IMR-90 (cell line): ENCODE measurements around the gene PRR9. TPM values are rescaled to one million over a fixed set of nuclear protein-coding genes. Genes with fewer than 3 reads are reported as not detected.

Experiments used
- ATAC-seq: fragments of 200-7000 bp; cut with Tn5 transposase; 2 replicates; pipeline ENCODE4 v1.9.1; 2020; ENCODE audit warnings: low read depth, mild to moderate bottlenecking, moderate library complexity
- BruUV-seq: library from RNA; stranded (reverse); fragments of 400-500 nt; replicated peaks from 2 replicates; lab custom pipeline; 2021; lab: Mats Ljungman, UMichigan
- CTCF ChIA-PET: fragments of 300-600 bp; formaldehyde crosslinking; extraction: SDS; loops from one replicate; lab custom pipeline; 2021; ENCODE audit warnings: antibody characterized with exemption; lab: Yijun Ruan, JAX
- POLR2A ChIA-PET: fragments of 300-600 bp; sonication (Branson Sonifier 250); formaldehyde crosslinking; loops from one replicate; lab custom pipeline; 2022; ENCODE audit warnings: antibody characterized with exemption; ENCODE audit not compliant: unreplicated experiment; lab: Charles Lee
- DNase-seq: peaks from one replicate; pipeline ENCODE4 v3.0.0; 2013
- H2AFZ ChIP-seq: replicated peaks from 2 replicates; pipeline ENCODE3; 2013; ENCODE audit warnings: low read length, mild to moderate bottlenecking; ENCODE audit not compliant: poor library complexity
- H2AK5ac ChIP-seq: 2 replicates; pipeline ENCODE4 v1.6.1; 2013; ENCODE audit warnings: low read depth, low read length, inconsistent platforms
- H2AK9ac ChIP-seq: replicated peaks from 2 replicates; pipeline ENCODE3; 2013; ENCODE audit warnings: mild to moderate bottlenecking, low read depth, low read length, moderate library complexity; ENCODE audit not compliant: poor library complexity
- H2BK120ac ChIP-seq: 2 replicates; pipeline ENCODE4 v1.6.1; 2013; ENCODE audit warnings: low read depth, low read length, inconsistent platforms
- H2BK15ac ChIP-seq: 3 replicates; pipeline ENCODE4 v1.6.1; 2013; ENCODE audit warnings: low read depth, low read length, inconsistent platforms
- H2BK20ac ChIP-seq: 2 replicates; pipeline ENCODE4 v1.6.1; 2013; ENCODE audit warnings: low read depth, mild to moderate bottlenecking, inconsistent platforms, low read length, moderate library complexity
- H2BK5ac ChIP-seq: 2 replicates; pipeline ENCODE4 v1.6.1; 2013; ENCODE audit warnings: mild to moderate bottlenecking, low read depth, low read length, inconsistent platforms; ENCODE audit not compliant: poor library complexity, severe bottlenecking
- H3K14ac ChIP-seq: replicated peaks from 2 replicates; pipeline ENCODE4 v1.6.1; 2013; ENCODE audit warnings: low read depth, low read length, inconsistent platforms
- H3K18ac ChIP-seq: 2 replicates; pipeline ENCODE4 v1.6.1; 2013; ENCODE audit warnings: low read depth, low read length, control low read depth
- H3K23ac ChIP-seq: 2 replicates; pipeline ENCODE4 v1.6.1; 2013; ENCODE audit warnings: low read depth, low read length, inconsistent platforms
- H3K27ac ChIP-seq: 2 replicates; pipeline ENCODE4 v1.5.1; 2013; ENCODE audit warnings: mild to moderate bottlenecking, control low read depth, low read length; ENCODE audit not compliant: insufficient read depth
- H3K27me3 ChIP-seq: 2 replicates; pipeline ENCODE4 v1.6.1; 2013; ENCODE audit warnings: low read length; ENCODE audit not compliant: control insufficient read depth, insufficient read depth
- H3K36me3 ChIP-seq: 2 replicates; pipeline ENCODE4 v1.6.1; 2013; ENCODE audit warnings: low read length, mixed read lengths; ENCODE audit not compliant: control insufficient read depth, insufficient read depth
- H3K4ac ChIP-seq: 2 replicates; pipeline ENCODE4 v1.6.1; 2013; ENCODE audit warnings: low read depth, low read length, inconsistent platforms
- H3K4me1 ChIP-seq: 2 replicates; pipeline ENCODE4 v1.6.1; 2013; ENCODE audit warnings: low read length, mixed read lengths; ENCODE audit not compliant: control insufficient read depth, insufficient read depth
- H3K4me2 ChIP-seq: 2 replicates; pipeline ENCODE4 v1.6.1; 2013; ENCODE audit warnings: low read depth, mild to moderate bottlenecking, control low read depth, low read length, moderate library complexity
- H3K4me3 ChIP-seq: 2 replicates; pipeline ENCODE4 v1.5.1; 2013; ENCODE audit warnings: low read depth, mild to moderate bottlenecking, control low read depth, low read length, moderate library complexity; ENCODE audit not compliant: insufficient read depth
- H3K56ac ChIP-seq: 2 replicates; pipeline ENCODE4 v1.6.1; 2013; ENCODE audit warnings: low read length, inconsistent platforms; ENCODE audit not compliant: insufficient read depth; ENCODE audit errors: extremely low read depth
- H3K79me1 ChIP-seq, 2 experiments: 2 replicates each; pipeline ENCODE4 v1.6.1; 2013; ENCODE audit warnings: low read length in 2 of 2, inconsistent platforms in 1 of 2, low read depth in 1 of 2
- H3K9ac ChIP-seq: 2 replicates; pipeline ENCODE4 v1.6.1; 2013; ENCODE audit warnings: low read depth, low read length, control low read depth
- H3K9me1 ChIP-seq: 2 replicates; pipeline ENCODE4 v1.6.1; 2013; ENCODE audit warnings: low read length, inconsistent platforms; ENCODE audit not compliant: insufficient read depth
- H3K9me3 ChIP-seq: 2 replicates; pipeline ENCODE4 v1.6.1; 2013; ENCODE audit warnings: low read length; ENCODE audit not compliant: control insufficient read depth, insufficient read depth
- H4K20me1 ChIP-seq: 2 replicates; pipeline ENCODE4 v1.6.1; 2013; ENCODE audit warnings: low read length, inconsistent platforms; ENCODE audit not compliant: insufficient read depth
- H4K5ac ChIP-seq: 2 replicates; pipeline ENCODE4 v1.6.1; 2013; ENCODE audit warnings: mild to moderate bottlenecking, low read depth, low read length, control low read depth
- H4K8ac ChIP-seq, 2 experiments: 2 replicates each; pipeline ENCODE4 v1.6.1; 2013; ENCODE audit warnings: low read depth in 2 of 2, low read length in 2 of 2, control low read depth in 1 of 2, inconsistent platforms in 1 of 2
- H4K91ac ChIP-seq: 2 replicates; pipeline ENCODE4 v1.6.1; 2013; ENCODE audit warnings: low read depth, low read length, inconsistent platforms; ENCODE audit not compliant: insufficient read depth
- BHLHE40 ChIP-seq: fragments of 150-350 bp; IDR thresholded peaks from 2 replicates; pipeline ENCODE4 v1.6.1; 2016; ENCODE audit warnings: mild to moderate bottlenecking, low read depth, low read length
- CEBPB ChIP-seq: IDR thresholded peaks from 2 replicates; pipeline ENCODE4 v1.6.1; 2012; ENCODE audit warnings: low read depth, low read length, improper control_type of control experiment
- CHD1 ChIP-seq: IDR thresholded peaks from 2 replicates; pipeline ENCODE4 v1.6.1; 2012; ENCODE audit warnings: low read depth, low read length, improper control_type of control experiment
- MAZ ChIP-seq: IDR thresholded peaks from 2 replicates; pipeline ENCODE4 v1.6.1; 2012; ENCODE audit warnings: low read depth, mild to moderate bottlenecking, low read length, improper control_type of control experiment, moderate library complexity, borderline replicate concordance
- MXI1 ChIP-seq: IDR thresholded peaks from 2 replicates; pipeline ENCODE4 v1.6.1; 2012; ENCODE audit warnings: low read depth, mild to moderate bottlenecking, low read length, moderate library complexity, borderline replicate concordance
- NFE2L2 ChIP-seq: fragments of 150-350 bp; IDR thresholded peaks from 2 replicates; pipeline ENCODE4 v1.6.1; 2016; ENCODE audit warnings: low read depth, mild to moderate bottlenecking, low read length
- POLR2A ChIP-seq: IDR thresholded peaks from 2 replicates; pipeline ENCODE4 v1.6.1; 2012; ENCODE audit warnings: mild to moderate bottlenecking, low read depth, low read length
- RAD21 ChIP-seq: IDR thresholded peaks from 2 replicates; pipeline ENCODE4 v1.6.1; 2012; ENCODE audit warnings: low read length, improper control_type of control experiment
- RCOR1 ChIP-seq: IDR thresholded peaks from 2 replicates; pipeline ENCODE4 v1.6.1; 2012; ENCODE audit warnings: mild to moderate bottlenecking, low read length, improper control_type of control experiment; ENCODE audit not compliant: insufficient replicate concordance
- RFX5 ChIP-seq: IDR thresholded peaks from 2 replicates; pipeline ENCODE4 v1.8.0; 2012; ENCODE audit warnings: low read depth, mild to moderate bottlenecking, low read length, moderate library complexity
- USF2 ChIP-seq: fragments of 150-350 bp; IDR thresholded peaks from 2 replicates; pipeline ENCODE4 v1.6.1; 2017; ENCODE audit warnings: mild to moderate bottlenecking, antibody characterized with exemption, low read length, low read depth
- WGBS, 2 experiments: methylation state at CpG; one replicate each; pipeline versions ENCODE4 v1.1.5 to v1.1.7; 2013; ENCODE audit warnings: missing lambda C conversion rate in 2 of 2; ENCODE audit not compliant: insufficient read length in 1 of 2; ENCODE audit errors: extremely low coverage in 2 of 2; 5-methylcytosine and 5-hydroxymethylcytosine counted together
- dilution Hi-C: fragments of 300-500 bp; cut with HindIII; formaldehyde crosslinking; loops from one replicate; pipeline ENCODE4 v1.14.3; 2018; ENCODE audit warnings: low sequenced_read_pairs; ENCODE audit not compliant: unreplicated experiment
- in situ Hi-C: fragments of 300-500 bp; cut with MboI; formaldehyde crosslinking; loops from 3 replicates; pipeline ENCODE4 v1.14.3; 2019; ENCODE audit warnings: low sequenced_read_pairs, inconsistent platforms, mixed read lengths
- intact Hi-C: fragments of 100-400 bp; cut with micrococcal nuclease; formaldehyde crosslinking; loops from 2 replicates; pipeline ENCODE4 v1.10.0; 2022
- polyA plus RNA-seq, 3 experiments: library from polyadenylated mRNA; depleted of rRNA; stranded (reverse); fragments of >200 nt; gene quantifications; 2 replicates each; pipeline ENCODE4 v1.2.3, GENCODE V29; 2012; ENCODE audit warnings: low replicate concordance in 1 of 3
- total RNA-seq: library from RNA; depleted of rRNA; stranded (reverse); fragments of >200 nt; gene quantifications from 2 replicates; pipeline ENCODE4 v1.2.3, GENCODE V29; 2012
- TF ChIP-seq, protein P1 (sequence below): fragments of 150-350 bp; IDR thresholded peaks from 2 replicates; pipeline ENCODE4 v1.6.1; 2016; ENCODE audit warnings: low read depth, mild to moderate bottlenecking, low read length, moderate library complexity, borderline replicate concordance
- TF ChIP-seq, protein P2 (sequence below): conservative IDR thresholded peaks from 2 replicates; pipeline ENCODE4 v1.5.1; 2012; ENCODE audit warnings: mild to moderate bottlenecking, low read depth, low read length, improper control_type of control experiment

Gene PRR9
- total and polyA plus RNA-seq, 2 of the 4 experiments (the other 2 are of a cell fraction), result not detected

- Histone ChIP-seq H3K4me1 (no peaks in the 10 kb centered on the region), H3K9me3 (no peaks in the 10 kb centered on the region), H4K91ac (no peak overlapping the region), H2BK5ac (no peak overlapping the region), H3K27me3 (no peaks in the 10 kb centered on the region), H4K20me1 (no peaks in the 10 kb centered on the region), H3K14ac (no peak overlapping the region), H3K27ac (no peak overlapping the region), H3K56ac (no peak overlapping the region), H4K8ac (no peak overlapping the region), H3K18ac (no peak overlapping the region), H2BK20ac (no peak overlapping the region), H3K4me3 (no peak overlapping the region), H3K9me1 (no peaks in the 10 kb centered on the region), H3K79me1 (no peaks in the 10 kb centered on the region), H2AFZ (no peak overlapping the region), H3K4ac (no peak overlapping the region), H3K23ac (no peak overlapping the region), H3K9ac (no peak overlapping the region), H2BK120ac (no peak overlapping the region), H3K36me3 (no peaks in the 10 kb centered on the region), H2AK9ac (no peak overlapping the region), H2BK15ac (no peak overlapping the region), H4K5ac (no peak overlapping the region), H3K4me2 (no peak overlapping the region), H2AK5ac (no peak overlapping the region)
- intact Hi-C loops (loop anchor here (2.0 kb wide), 1 partner anchor 360 kb away; no protein-coding TSS in a partner anchor), dilution Hi-C loops (no loop called here), in situ Hi-C loops (loop anchor here (5.0 kb wide), 1 partner anchor 356 kb away; no protein-coding TSS in a partner anchor)
- no CpG with 5 or more reads among the region's 1 CpG for WGBS, 2 experiments
- POLR2A ChIA-PET, result no interaction called here
- BruUV-seq, result no TSS peak
- CTCF ChIA-PET, result no interaction called here
- TF ChIP-seq MXI1 (no peak), RAD21 (no peak), RCOR1 (no peak), CHD1 (no peak), RFX5 (no peak), CEBPB (no peak), NFE2L2 (no peak), POLR2A (no peak), BHLHE40 (no peak), USF2 (no peak), MAZ (no peak)
- TF ChIP-seq, protein P1, sequence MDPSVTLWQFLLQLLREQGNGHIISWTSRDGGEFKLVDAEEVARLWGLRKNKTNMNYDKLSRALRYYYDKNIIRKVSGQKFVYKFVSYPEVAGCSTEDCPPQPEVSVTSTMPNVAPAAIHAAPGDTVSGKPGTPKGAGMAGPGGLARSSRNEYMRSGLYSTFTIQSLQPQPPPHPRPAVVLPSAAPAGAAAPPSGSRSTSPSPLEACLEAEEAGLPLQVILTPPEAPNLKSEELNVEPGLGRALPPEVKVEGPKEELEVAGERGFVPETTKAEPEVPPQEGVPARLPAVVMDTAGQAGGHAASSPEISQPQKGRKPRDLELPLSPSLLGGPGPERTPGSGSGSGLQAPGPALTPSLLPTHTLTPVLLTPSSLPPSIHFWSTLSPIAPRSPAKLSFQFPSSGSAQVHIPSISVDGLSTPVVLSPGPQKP, result no peak
- TF ChIP-seq, protein P2, sequence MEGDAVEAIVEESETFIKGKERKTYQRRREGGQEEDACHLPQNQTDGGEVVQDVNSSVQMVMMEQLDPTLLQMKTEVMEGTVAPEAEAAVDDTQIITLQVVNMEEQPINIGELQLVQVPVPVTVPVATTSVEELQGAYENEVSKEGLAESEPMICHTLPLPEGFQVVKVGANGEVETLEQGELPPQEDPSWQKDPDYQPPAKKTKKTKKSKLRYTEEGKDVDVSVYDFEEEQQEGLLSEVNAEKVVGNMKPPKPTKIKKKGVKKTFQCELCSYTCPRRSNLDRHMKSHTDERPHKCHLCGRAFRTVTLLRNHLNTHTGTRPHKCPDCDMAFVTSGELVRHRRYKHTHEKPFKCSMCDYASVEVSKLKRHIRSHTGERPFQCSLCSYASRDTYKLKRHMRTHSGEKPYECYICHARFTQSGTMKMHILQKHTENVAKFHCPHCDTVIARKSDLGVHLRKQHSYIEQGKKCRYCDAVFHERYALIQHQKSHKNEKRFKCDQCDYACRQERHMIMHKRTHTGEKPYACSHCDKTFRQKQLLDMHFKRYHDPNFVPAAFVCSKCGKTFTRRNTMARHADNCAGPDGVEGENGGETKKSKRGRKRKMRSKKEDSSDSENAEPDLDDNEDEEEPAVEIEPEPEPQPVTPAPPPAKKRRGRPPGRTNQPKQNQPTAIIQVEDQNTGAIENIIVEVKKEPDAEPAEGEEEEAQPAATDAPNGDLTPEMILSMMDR, result no peak
- no peak for ATAC-seq
- DNase-seq, result no peak
These were observed 11.1 kb downstream of the PRR9 start for GRCh38 chr1:153228491-153228890.
